ENCODE measurements around the gene SENP2. TPM values are rescaled to one million over a fixed set of nuclear protein-coding genes. Genes with fewer than 3 reads are reported as not detected.

Gene SENP2
- total and polyA plus RNA-seq, 12 donors: 7.6 to 46.3 (median 27.2) TPM

DNA sequence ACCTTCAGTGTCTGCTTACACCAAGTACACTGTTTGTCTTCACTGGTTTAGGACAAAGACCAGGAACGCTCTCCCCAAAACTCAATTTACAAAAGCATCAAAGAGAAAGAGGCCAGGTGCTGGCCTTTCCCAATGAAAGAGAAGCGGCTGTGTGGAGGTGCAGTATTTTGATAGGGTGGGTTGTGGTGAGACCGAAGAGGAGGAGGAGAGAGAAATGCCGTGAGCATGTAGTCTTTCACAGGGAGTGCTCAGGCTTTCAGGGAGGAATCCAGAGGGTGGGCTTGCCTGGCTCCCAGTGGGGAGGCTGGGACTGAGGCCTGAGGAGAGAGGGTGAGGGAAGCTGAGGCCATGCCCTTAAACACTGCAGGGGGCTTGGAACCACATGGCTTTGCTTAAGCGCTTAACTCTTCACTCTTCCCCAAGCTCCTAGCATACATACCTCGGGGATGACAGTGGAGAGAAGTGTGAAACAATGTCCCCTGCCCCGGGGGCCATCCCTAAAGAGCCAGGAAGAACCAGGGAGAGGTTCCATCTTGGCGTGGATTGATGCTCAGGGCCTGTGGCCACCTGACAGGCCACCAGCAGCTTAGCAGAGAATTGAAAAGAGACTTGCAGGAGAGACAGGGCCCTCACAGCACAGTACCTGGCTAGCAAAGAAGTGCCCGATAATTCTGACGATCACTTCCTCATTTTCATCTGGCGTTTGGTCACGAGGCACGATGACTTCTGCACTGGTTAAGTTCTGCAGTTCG lies 60.5 kb downstream of the SENP2 start:
- intact Hi-C loops (cut with DNase I): no loop called here
- DNase-seq: peak in 2 of 7 donors; percentile 6 to 18
- no peak overlapping the region for H3K27ac ChIP-seq
- H3K9me3 ChIP-seq (replicated peaks in 1 of 3): no peaks in the 10 kb centered on the region
- no peak overlapping the region for H3K4me3 ChIP-seq
- no peaks in the 10 kb centered on the region for H3K27me3 ChIP-seq
- peaks cover 12 to 15% of the 10 kb centered on the region in 2 donors for H3K4me1 ChIP-seq (replicated peaks in 1 of 2)
- H3K36me3 ChIP-seq (replicated peaks in 1 of 2): peaks cover 0 to 5% of the 10 kb centered on the region in 2 donors
- 82 to 88% (median 83%) methylated on average over 14 of the region's 14 CpGs for WGBS, 4 donors
- no peak for TF ChIP-seq CTCF (IDR thresholded peaks at IDR 0.05)
- no peak for TF ChIP-seq POLR2A (IDR thresholded peaks at IDR 0.05)

DNA sequence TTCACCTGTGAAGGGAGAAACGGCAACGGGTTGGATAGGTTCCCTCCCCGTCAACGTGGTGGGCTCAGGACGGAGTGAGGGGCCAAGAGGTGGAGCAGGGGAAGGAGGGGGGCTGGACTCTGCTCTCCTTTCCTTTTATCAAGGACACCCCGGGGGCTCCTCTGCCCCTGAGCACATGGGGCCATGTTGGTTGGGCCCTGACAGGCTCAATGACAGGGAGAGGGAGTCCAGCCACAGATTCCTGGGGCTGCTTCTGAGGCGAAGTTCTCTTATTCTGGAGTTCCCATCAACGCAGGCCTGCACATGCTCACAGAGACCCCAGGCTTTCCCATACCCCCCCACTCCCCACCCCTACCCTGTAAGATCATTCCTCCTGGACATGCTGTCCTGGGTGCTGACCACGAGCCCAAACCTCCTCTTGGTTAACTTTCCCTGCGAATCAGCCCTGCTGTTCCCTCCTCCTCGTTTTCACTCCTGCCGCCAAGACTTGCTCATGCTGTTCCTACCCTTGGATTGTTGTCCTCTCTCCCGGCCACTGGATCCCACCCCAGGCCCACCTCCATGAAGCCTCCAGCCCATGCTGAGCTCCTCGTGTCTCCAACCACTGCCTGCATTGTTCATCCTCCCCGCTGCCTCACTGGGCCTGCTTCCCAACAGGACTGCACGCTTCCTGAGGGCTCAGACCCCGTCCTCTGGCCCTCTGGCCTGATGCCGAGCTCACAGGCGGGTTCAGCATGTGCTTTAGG lies 61.2 kb downstream of the SENP2 start:
- peak in 2 of 7 donors; percentile 17 to 39 for DNase-seq
- WGBS, 4 donors: 86 to 96% (median 90%) methylated on average over 18 to 19 of the region's 19 CpGs
- H3K27ac ChIP-seq: no peak overlapping the region
- intact Hi-C loops (cut with DNase I): no loop called here
- H3K36me3 ChIP-seq (replicated peaks in 1 of 2): peaks cover 0 to 5% of the 10 kb centered on the region in 2 donors
- H3K4me1 ChIP-seq (replicated peaks in 1 of 2): peaks cover 12 to 15% of the 10 kb centered on the region in 2 donors
- no peaks in the 10 kb centered on the region for H3K9me3 ChIP-seq (replicated peaks in 1 of 3)
- H3K4me3 ChIP-seq: no peak overlapping the region
- H3K27me3 ChIP-seq: no peaks in the 10 kb centered on the region
- TF ChIP-seq POLR2A (IDR thresholded peaks at IDR 0.05) (no peak), CTCF (IDR thresholded peaks at IDR 0.05) (no peak)

DNA sequence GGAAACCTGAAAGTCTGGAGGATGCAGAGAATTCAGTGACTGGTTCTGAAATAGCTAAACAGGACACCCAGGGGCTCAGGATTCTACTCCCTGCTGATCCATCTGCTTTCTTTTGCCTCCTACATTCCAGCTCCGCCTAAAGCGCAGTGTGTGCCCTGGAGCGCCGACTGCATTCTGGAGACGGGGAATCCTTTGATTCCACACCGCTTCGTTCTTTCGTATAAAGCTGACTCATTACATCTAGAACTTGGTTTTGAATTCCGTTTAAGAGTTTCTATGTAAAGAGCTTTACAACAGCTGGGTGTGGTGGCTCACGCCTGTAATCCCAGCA lies 61.8 kb downstream of the SENP2 start:
- intact Hi-C loops (cut with DNase I): no loop called here
- Histone ChIP-seq H3K4me3 (no peak overlapping the region), H3K4me1 (replicated peaks in 1 of 2) (peaks cover 12 to 15% of the 10 kb centered on the region in 2 donors), H3K9me3 (replicated peaks in 1 of 3) (no peaks in the 10 kb centered on the region), H3K27ac (no peak overlapping the region), H3K27me3 (no peaks in the 10 kb centered on the region), H3K36me3 (replicated peaks in 1 of 2) (peaks cover 0 to 5% of the 10 kb centered on the region in 2 donors)
- DNase-seq: peak in 1 of 7 donors; percentile 35
- WGBS, 4 donors: 97 to 98% (median 98%) methylated on average over 10 of the region's 10 CpGs
- TF ChIP-seq POLR2A (IDR thresholded peaks at IDR 0.05): no peak
- TF ChIP-seq CTCF (IDR thresholded peaks at IDR 0.05): no peak

GRCh38 chr3:185648396-185648795 lies 62.3 kb downstream of the SENP2 start:
- WGBS, 4 donors: 93 to 99% (median 96%) methylated on average over 3 to 4 of the region's 4 CpGs
- H3K9me3 ChIP-seq (replicated peaks in 1 of 3): no peaks in the 10 kb centered on the region
- H3K27me3 ChIP-seq: no peaks in the 10 kb centered on the region
- no peak overlapping the region for H3K4me3 ChIP-seq
- intact Hi-C loops (cut with DNase I): no loop called here
- DNase-seq: peak in 1 of 7 donors; percentile 48
- TF ChIP-seq CTCF (IDR thresholded peaks at IDR 0.05) (no peak), POLR2A (IDR thresholded peaks at IDR 0.05) (no peak)
- no peak overlapping the region for H3K27ac ChIP-seq
- H3K4me1 ChIP-seq (replicated peaks in 1 of 2): peaks cover 12 to 15% of the 10 kb centered on the region in 2 donors
- peaks cover 0 to 5% of the 10 kb centered on the region in 2 donors for H3K36me3 ChIP-seq (replicated peaks in 1 of 2)
